22Rv1 (cell line): Measurements from ENCODE around the gene PHACTR1.

ENCODE experiments used
- H3K27ac ChIP-seq: fragments of 450-650 bp; 2 replicates; pipeline ENCODE4 v1.5.1; 2017
- ZFX ChIP-seq: fragments of 450-650 bp; IDR thresholded peaks from 2 replicates; pipeline ENCODE4 v1.6.1; 2017; ENCODE audit warnings: antibody characterized with exemption, borderline replicate concordance
- TF ChIP-seq, protein P1 (sequence below): fragments of 450-650 bp; IDR thresholded peaks from 2 replicates; pipeline ENCODE4 v1.5.1; 2017; ENCODE audit warnings: mild to moderate bottlenecking

The PHACTR1 gene

DNA sequence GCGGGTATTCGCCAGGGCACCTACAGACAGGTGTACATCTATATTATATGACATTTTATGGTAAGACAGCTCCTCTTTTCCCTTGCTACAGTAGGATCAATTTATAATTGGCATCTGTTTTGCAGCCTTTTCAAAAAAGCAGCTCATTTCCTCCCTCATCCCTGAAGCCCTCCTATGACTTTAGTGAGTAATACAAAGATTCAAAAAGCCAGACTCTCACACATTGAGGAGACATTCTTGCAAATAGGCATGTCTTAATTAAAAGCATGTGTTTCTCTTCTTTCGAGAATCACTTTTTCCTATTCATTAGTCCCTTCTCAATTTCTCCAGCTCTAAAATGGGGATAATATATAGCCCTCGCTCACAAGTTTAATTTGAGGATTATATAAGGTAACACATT is 328.3 kb downstream of the PHACTR1 start:
- no peak for TF ChIP-seq ZFX
- TF ChIP-seq, protein P1, sequence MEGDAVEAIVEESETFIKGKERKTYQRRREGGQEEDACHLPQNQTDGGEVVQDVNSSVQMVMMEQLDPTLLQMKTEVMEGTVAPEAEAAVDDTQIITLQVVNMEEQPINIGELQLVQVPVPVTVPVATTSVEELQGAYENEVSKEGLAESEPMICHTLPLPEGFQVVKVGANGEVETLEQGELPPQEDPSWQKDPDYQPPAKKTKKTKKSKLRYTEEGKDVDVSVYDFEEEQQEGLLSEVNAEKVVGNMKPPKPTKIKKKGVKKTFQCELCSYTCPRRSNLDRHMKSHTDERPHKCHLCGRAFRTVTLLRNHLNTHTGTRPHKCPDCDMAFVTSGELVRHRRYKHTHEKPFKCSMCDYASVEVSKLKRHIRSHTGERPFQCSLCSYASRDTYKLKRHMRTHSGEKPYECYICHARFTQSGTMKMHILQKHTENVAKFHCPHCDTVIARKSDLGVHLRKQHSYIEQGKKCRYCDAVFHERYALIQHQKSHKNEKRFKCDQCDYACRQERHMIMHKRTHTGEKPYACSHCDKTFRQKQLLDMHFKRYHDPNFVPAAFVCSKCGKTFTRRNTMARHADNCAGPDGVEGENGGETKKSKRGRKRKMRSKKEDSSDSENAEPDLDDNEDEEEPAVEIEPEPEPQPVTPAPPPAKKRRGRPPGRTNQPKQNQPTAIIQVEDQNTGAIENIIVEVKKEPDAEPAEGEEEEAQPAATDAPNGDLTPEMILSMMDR, result no peak
- H3K27ac ChIP-seq, result no peak overlapping the region

DNA sequence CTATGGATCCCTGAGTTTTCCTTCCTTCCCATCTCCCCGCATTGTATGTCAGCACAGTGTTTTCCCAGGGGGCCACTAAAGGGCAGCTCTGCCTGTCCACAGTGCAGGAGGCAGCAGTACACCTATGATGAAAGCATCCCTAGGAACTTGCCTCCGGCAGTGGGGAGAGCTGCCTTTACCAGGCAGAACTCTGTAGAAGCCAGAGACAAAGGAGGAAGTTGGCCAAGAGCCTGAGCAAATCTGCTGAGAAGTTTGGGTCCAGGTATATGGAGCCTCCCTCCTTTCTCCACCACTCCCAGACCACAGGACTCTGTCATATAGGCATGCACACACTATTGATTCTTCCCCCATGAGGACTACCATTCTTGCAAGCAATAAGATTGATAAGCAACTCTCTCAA is 329.1 kb downstream of the PHACTR1 start:
- TF ChIP-seq, protein P1, result no peak
- TF ChIP-seq ZFX, result no peak
- H3K27ac ChIP-seq, result no peak overlapping the region

DNA sequence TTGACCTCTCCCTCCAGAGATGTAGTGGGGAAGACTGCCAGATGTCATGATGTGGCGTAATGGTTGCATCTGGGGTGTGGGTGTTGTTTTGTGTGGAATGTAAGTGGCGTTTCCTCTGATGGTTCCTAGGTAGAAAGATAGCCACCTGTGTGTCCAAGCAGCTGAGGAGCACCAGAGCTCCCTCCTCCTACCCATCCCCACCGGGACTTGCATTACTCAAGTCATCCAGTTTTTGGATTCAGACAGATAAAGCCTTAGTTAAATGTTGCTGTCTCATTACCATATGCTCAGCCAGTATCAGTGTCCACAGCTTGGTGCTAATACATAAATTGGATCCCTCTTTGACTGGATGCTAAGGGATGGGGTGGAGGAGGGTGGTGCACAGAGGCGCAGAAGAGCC is 329.5 kb downstream of the PHACTR1 start:
- no peak overlapping the region for H3K27ac ChIP-seq
- TF ChIP-seq, protein P1, result no peak
- no peak for TF ChIP-seq ZFX

DNA sequence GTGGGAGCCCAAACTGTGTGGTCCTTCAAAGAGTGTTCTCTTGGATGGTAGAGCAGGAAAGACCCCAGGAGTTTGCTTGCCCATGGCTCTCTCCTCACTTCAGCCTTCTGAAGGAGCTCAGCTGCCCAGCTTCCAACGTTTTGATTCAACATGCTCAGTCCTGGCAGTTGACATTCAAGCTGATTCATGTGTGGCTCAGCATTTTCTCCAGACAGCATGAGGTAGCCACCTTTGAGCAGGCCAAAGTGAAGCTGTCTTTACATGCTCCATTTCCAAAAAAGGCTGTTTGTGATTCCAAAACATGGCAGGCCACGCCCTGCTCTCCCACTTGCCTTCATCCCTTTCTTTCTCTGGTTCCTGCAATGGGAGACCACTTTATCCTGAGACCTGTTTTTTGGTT is 331.5 kb downstream of the PHACTR1 start:
- no peak for TF ChIP-seq ZFX
- TF ChIP-seq, protein P1, result no peak
- no peak overlapping the region for H3K27ac ChIP-seq

DNA sequence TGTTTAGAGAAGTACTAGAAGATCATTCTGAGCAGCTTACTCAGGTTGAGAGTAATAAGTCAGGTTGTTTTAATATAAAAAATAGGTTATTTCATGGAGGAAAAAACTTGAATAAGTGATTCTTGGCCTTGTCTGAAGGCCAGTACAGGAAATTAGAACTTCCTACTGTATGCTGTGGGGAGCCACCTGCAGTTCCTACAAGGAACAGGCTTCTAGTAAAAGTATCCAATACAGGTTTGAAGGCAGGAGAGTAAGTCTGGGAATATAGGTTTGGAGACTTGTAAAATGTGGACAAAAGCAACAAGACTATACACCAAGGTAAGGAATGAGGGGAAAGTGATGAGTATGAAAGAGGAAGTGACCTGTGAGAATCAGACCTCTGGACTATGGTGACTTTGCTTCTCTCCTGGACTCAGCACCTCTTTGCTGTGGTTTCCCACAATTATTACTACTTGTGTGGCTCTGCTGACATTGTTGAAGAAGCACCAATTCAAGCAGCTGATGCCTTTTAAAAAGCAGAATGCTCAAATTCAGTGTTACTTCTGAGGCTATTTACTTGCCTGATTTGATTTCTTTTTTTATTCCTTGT is 333.2 kb downstream of the PHACTR1 start:
- no peak overlapping the region for H3K27ac ChIP-seq
- TF ChIP-seq ZFX, result no peak
- TF ChIP-seq, protein P1, result no peak

DNA sequence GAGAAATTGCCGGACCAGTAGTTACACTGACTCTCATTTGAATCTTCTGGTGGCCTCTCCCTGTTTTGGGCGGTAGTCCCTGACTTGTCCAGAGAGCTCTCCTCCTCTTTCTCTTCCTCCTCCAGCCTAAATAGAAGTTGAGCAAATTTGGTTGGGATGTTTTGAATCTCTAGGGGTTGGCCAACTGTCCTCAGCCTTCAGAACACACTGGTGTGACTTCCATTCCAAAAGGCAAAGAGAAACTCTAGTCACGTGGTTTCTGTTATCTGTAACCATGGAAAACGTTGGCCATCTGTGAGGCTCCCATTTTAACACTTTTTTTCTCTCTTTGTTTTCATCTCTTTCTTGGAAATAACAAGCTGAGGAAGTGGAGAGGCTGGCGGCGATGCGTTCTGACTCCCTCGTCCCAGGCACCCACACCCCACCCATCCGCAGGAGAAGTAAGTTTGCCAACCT is 336.5 kb downstream of the PHACTR1 start:
- TF ChIP-seq, protein P1, result no peak
- TF ChIP-seq ZFX, result no peak
- H3K27ac ChIP-seq, result no peak overlapping the region

DNA sequence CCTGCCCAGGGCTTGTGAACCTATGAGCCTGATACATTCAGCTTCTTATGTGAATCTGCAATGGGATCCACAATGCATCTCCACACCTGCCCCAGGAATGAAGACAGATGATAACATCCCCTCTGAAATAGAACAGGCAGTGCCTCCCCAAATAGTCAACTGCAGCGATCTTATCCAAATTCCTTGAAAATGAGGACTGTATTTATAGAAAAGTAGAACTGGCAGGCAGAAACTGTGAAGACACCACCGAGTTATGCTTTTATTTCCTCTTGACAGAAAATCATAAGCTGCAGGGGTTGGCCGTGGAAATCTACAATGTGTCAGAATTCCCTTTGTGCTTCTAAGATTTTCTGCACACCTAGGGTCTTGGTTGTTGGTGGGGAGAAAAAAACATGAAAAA is 341.5 kb downstream of the PHACTR1 start:
- no peak overlapping the region for H3K27ac ChIP-seq
- TF ChIP-seq, protein P1, result no peak
- TF ChIP-seq ZFX, result no peak
